BLaER1 (cell line): ENCODE results near the gene MBP.
"Not testable (repeated sequence)": the region's sequence is repeated elsewhere in the genome, so short reads cannot be mapped to it uniquely, and the experiment has no call there.

ENCODE experiments used
- H3K27ac ChIP-seq: shearing (Covaris generic); formaldehyde crosslinking; 2 replicates; pipeline ENCODE4 v1.8.1; 2022
- H3K27me3 ChIP-seq: shearing (Covaris generic); formaldehyde crosslinking; 2 replicates; pipeline ENCODE4 v1.8.1; 2022
- H3K36me3 ChIP-seq: shearing (Covaris generic); formaldehyde crosslinking; 2 replicates; pipeline ENCODE4 v1.8.1; 2022
- H3K4me1 ChIP-seq: shearing (Covaris generic); formaldehyde crosslinking; 2 replicates; pipeline ENCODE4 v1.8.1; 2022
- H3K4me2 ChIP-seq: shearing (Covaris generic); formaldehyde crosslinking; 2 replicates; pipeline ENCODE4 v1.8.1; 2022
- H3K4me3 ChIP-seq: shearing (Covaris generic); formaldehyde crosslinking; 2 replicates; pipeline ENCODE4 v1.8.1; 2022
- H3K9ac ChIP-seq: shearing (Covaris generic); formaldehyde crosslinking; 2 replicates; pipeline ENCODE4 v1.8.1; 2022
- H3K9me3 ChIP-seq: shearing (Covaris generic); formaldehyde crosslinking; 2 replicates; pipeline ENCODE4 v1.8.1; 2022
- H4K20me1 ChIP-seq: shearing (Covaris generic); formaldehyde crosslinking; 2 replicates; pipeline ENCODE4 v1.8.1; 2022
- Cebpa-rat ChIP-seq: shearing (Covaris generic); IDR thresholded peaks from 2 replicates; pipeline ENCODE4 v1.8.1; 2022

Gene MBP

DNA sequence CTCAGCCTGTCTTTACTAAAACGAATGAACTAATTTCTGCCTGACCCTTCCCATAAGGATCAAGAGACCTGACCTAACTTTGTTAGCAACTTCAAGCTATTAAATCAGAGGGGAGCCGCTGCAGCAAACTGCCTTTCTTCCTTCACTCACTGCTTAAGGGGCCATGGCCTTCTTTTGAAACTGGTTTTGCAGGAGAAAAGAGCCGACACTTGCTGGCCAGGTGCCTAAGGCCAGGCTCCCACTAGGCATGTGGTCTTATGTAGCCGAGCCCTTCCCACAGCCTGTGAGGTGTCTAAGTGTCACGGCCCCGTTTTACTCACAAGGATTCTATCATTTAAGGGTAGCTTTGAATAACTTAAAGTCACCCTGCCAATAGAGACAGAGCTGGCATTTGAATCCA, 179.4 kb downstream of the MBP start:
- Histone ChIP-seq H3K27me3 (no peaks in the 10 kb centered on the region), H3K4me3 (no peak overlapping the region), H3K36me3 (peaks cover 82% of the 10 kb centered on the region), H3K4me2 (no peak overlapping the region), H3K4me1 (peaks cover 4% of the 10 kb centered on the region; the same call in 1 of the 2 replicates), H3K9me3 (no peaks in the 10 kb centered on the region), H3K27ac (no peak overlapping the region), H3K9ac (no peak overlapping the region), H4K20me1 (no peaks in the 10 kb centered on the region)
- no peak for TF ChIP-seq Cebpa-rat

DNA sequence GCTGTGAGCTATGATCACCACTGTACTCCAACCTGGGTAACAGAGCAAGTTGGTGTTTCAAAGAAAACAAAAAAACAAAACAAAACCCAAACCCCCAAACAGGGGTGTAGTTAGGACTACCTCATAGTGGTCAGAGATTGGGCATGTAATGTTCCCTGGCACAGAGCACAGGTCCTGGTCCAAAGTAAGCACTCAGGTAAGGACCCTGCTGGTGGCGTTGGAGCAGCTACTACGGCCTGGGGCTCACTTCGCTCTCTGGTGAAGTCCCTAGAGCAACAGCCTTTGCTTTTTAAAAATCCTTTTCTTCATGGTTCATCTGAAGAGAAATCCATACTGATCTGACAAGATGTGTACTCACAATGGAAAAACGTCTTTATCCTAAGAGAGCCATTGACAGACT, 179.8 kb downstream of the MBP start:
- H3K4me3 ChIP-seq: no peak overlapping the region
- no peaks in the 10 kb centered on the region for H3K27me3 ChIP-seq

DNA sequence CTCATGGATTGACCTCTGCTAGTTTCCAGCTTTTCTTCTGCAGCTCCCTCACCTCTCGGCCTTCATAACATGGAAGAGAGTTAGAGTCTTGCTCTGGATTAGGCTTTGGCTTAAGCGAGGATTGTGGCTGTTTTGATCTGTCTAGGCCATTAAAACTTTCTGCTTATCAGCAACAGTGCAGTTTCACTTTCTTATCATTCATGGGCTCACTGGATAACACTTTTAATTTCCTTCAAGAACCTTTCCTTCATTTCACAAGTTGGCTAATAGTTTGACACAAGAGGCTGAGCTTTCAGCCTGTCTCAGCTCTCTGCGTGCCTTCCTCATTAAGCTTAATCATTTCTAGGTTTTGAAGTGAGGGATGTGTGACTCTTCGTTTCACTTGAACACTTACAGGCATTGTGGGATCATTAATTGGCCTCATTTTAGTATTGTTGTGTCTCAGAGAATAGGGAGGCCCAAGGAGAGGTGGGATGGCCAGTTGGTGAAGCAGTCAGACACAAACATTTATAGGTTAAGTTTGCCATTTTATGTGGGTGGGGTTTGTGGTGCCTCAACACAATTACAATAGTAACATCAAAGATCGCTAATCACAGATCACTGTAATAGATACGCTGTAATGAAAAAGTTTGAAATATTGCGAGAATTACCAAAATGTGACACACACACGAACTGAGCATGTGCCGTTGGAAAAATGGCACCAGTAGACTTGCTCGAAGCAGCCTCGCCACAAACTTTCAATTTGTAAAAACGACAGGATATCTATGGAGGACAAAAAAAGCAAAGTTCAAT, 180.9 kb downstream of the MBP start:
- H3K36me3 ChIP-seq: peaks cover 80% of the 10 kb centered on the region
- no peak overlapping the region for H3K9ac ChIP-seq
- no peaks in the 10 kb centered on the region for H4K20me1 ChIP-seq
- peaks cover 4% of the 10 kb centered on the region; the same call in 1 of the 2 replicates for H3K4me1 ChIP-seq
- TF ChIP-seq Cebpa-rat: no peak
- no peak overlapping the region for H3K4me3 ChIP-seq
- no peaks in the 10 kb centered on the region for H3K27me3 ChIP-seq
- no peaks in the 10 kb centered on the region for H3K9me3 ChIP-seq
- H3K27ac ChIP-seq: no peak overlapping the region
- H3K4me2 ChIP-seq: no peak overlapping the region

More for the DNA sequence above, 179.8 kb downstream of the MBP start:
- Histone ChIP-seq H3K27ac (no peak overlapping the region), H3K36me3 (peaks cover 82% of the 10 kb centered on the region), H3K4me1 (peaks cover 4% of the 10 kb centered on the region; the same call in 1 of the 2 replicates), H3K9ac (no peak overlapping the region), H3K4me2 (no peak overlapping the region), H4K20me1 (no peaks in the 10 kb centered on the region), H3K9me3 (no peaks in the 10 kb centered on the region)
- no peak for TF ChIP-seq Cebpa-rat

DNA sequence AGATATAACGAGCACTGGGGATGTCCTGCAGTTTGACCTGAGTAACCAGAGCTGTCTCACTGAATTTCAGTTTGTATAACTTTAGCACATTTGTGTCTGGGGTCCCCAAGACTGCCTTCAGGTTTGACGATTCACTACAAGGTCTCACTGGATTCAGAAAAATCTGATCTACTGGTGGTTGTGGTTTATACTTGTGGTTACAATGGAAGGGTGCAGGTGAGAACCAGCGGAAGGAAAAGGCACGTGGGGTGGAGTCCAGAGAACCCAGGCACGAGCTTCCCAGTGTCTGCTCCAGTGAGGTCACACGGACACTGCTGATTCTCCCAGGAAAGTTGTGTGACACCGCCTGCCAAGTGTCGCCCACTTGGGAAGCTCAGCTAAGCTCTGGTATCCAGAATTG, 184.2 kb downstream of the MBP start:
- Histone ChIP-seq H3K9me3 (peaks cover 12% of the 10 kb centered on the region), H3K4me2 (no peak overlapping the region), H3K36me3 (peaks cover 83% of the 10 kb centered on the region), H3K27me3 (no peaks in the 10 kb centered on the region), H4K20me1 (no peaks in the 10 kb centered on the region), H3K4me1 (no peaks in the 10 kb centered on the region), H3K9ac (no peak overlapping the region), H3K27ac (no peak overlapping the region), H3K4me3 (no peak overlapping the region)
- no peak for TF ChIP-seq Cebpa-rat

DNA sequence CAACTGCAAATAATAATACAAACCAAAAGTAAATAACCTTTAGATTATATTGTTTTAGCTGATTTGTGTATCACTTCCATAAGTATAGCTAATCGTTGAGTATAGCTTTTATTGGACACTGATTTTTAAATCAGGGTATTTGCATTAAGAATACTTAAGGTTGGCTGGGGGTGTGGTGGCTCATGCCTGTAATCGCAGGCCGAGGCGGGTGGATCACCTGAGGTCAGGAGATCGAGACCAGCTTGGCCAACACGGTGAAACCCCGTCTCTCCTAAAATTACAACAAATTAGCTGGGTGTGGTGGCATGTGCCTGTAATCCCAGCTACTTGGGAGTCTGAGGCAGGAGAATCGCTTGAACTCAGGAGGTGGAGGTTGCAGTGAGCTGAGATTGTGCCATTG, 188.2 kb downstream of the MBP start:
- H4K20me1 ChIP-seq, H3K4me3 ChIP-seq, H3K27me3 ChIP-seq, H3K27ac ChIP-seq, H3K4me1 ChIP-seq, H3K4me2 ChIP-seq, H3K9ac ChIP-seq: not testable (repeated sequence)
- peaks cover 65% of the 10 kb centered on the region for H3K36me3 ChIP-seq
- H3K9me3 ChIP-seq: peaks cover 12% of the 10 kb centered on the region

DNA sequence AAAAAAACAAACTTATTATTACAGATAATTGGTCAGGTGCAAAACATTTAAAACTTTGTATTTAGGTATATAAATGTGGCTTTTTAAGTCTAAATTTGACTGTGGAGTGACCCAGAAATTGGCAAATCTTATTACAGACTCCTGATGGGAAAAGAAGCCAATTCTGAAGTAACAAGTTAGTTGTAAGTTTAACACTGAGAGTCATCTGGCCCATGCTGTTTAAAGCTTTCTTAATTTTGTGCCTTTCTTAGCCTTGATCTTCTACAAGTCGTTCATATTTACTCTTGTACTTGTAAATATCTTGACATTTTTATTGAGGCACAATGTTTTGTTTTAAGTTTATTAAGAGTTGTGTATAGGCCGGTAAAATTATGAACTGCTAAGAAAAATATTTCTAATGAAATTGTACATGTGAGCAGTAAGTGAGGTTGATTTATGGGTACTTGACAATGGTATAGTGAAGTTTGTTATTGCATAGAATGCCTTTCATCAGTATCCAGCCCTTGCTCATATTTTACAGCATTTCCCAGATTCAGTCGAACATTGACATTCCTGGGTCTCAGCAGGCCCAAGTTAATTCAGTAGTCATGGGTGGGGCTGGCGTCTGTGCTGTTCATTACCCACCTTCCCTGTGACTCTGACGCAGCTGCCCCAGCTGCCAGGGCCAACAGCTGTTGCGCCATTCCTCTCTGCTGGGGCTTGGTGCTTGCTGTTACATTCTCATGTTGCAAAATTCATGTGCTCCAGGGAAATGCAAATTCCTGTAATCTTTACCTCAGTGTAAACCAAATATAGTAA, 188.8 kb downstream of the MBP start:
- TF ChIP-seq Cebpa-rat: no peak
- H3K36me3 ChIP-seq: peaks cover 68% of the 10 kb centered on the region
- H3K4me3 ChIP-seq: no peak overlapping the region
- H3K4me1 ChIP-seq: no peaks in the 10 kb centered on the region
- H3K27me3 ChIP-seq: no peaks in the 10 kb centered on the region
- H3K4me2 ChIP-seq: no peak overlapping the region
- H3K9ac ChIP-seq: no peak overlapping the region
- H4K20me1 ChIP-seq: no peaks in the 10 kb centered on the region
- peaks cover 12% of the 10 kb centered on the region for H3K9me3 ChIP-seq
- no peak overlapping the region for H3K27ac ChIP-seq

DNA sequence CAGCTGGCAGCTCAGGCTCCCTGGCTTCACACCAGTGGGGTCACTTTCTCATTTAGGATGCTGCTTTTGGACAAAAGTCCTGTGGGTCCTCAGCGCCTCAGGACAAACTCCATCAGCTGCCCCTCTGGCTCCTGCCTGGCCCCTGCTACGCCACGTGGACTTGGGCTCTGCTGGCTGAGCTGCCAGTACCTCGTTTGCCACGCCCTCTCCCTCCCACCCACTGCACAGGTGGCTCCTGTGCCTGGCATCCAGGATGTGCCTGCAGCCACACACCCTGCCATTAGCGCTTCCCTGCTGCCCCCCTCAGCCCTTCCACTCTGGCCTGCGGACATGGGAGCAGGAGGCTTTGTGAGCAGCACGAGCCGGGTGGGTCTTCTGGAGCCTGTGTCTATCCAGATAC, 191.3 kb downstream of the MBP start:
- Histone ChIP-seq H3K9ac (no peak overlapping the region), H3K27me3 (no peaks in the 10 kb centered on the region), H3K4me1 (no peaks in the 10 kb centered on the region), H3K27ac (no peak overlapping the region), H3K9me3 (peaks cover 12% of the 10 kb centered on the region), H3K4me3 (no peak overlapping the region), H3K4me2 (no peak overlapping the region), H3K36me3 (peaks cover 69% of the 10 kb centered on the region), H4K20me1 (no peaks in the 10 kb centered on the region)
- no peak for TF ChIP-seq Cebpa-rat

DNA sequence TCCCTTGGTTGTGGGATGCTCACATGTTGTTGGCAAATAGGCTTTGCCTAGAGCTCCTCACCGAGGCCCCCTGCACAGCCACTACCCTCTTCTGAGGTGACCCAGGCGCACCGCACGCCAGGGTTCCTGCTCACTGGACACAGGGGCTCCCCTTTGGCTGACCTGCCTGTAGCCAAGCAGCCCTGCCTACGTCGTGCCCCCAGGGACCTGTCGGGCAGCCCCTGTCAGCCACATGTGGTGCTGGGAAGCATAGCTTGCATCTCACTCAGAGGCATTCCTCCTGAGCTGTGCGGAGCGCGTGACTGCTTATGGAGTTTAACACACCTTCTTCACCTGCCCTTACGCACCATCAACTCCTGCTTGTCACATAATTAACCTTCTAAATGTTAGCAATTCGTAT, 194.0 kb downstream of the MBP start:
- H4K20me1 ChIP-seq: no peaks in the 10 kb centered on the region
- H3K9ac ChIP-seq: no peak overlapping the region
- H3K9me3 ChIP-seq: no peaks in the 10 kb centered on the region
- no peak overlapping the region for H3K4me2 ChIP-seq
- H3K27me3 ChIP-seq: no peaks in the 10 kb centered on the region
- no peak overlapping the region for H3K27ac ChIP-seq
- H3K36me3 ChIP-seq: peaks cover 63% of the 10 kb centered on the region
- no peak for TF ChIP-seq Cebpa-rat
- H3K4me3 ChIP-seq: no peak overlapping the region
- no peaks in the 10 kb centered on the region for H3K4me1 ChIP-seq

DNA sequence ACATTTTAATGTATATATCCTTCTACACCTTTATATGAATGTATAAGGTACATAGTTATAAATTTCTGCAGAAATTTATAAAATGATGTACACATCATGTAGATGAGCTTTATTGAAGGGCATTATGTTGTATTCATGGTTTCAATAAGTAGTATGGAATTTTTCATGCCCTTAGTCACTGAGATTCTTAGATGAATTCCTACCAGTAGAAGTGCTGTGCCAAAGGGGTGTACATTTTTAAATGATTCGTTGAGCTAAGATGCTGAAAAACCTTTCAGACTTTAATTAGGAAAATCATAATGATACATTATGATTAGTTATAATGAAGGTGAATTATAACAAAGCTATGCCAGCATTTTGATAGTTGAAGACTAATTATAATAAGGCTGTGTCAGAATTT, 195.0 kb downstream of the MBP start:
- H3K9me3 ChIP-seq: no peaks in the 10 kb centered on the region
- peaks cover 70% of the 10 kb centered on the region for H3K36me3 ChIP-seq
- no peak overlapping the region for H3K4me3 ChIP-seq
- H3K4me1 ChIP-seq: no peaks in the 10 kb centered on the region
- TF ChIP-seq Cebpa-rat: no peak
- H3K9ac ChIP-seq: no peak overlapping the region
- no peak overlapping the region for H3K4me2 ChIP-seq
- H3K27me3 ChIP-seq: no peaks in the 10 kb centered on the region
- H4K20me1 ChIP-seq: no peaks in the 10 kb centered on the region
- H3K27ac ChIP-seq: no peak overlapping the region

DNA sequence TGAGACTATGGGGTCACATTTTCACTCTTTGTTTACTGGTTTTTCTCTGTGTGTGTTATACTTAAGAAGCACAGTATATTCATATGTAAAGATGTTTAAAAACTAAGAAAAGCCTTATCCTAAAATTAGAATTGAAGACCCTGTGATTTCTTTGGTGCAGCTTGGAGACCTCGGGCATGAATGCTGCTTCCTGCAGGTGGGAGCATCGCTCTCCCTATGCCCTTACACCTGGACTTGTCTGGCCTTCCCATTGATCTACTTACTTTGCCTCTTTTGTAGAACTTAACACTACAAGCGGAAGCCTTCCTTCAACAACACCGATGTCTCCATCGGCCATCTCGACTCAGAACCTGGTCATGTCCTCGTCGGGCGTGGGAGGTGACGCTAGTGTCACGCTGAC, 195.7 kb downstream of the MBP start:
- Histone ChIP-seq H3K36me3 (peaks cover 77% of the 10 kb centered on the region), H3K27ac (no peak overlapping the region)
- TF ChIP-seq Cebpa-rat: no peak

More for the DNA sequence above, 195.7 kb downstream of the MBP start:
- H3K9ac ChIP-seq: no peak overlapping the region
- no peaks in the 10 kb centered on the region for H3K27me3 ChIP-seq
- H3K4me2 ChIP-seq: no peak overlapping the region
- no peak overlapping the region for H3K4me3 ChIP-seq
- H3K4me1 ChIP-seq: no peaks in the 10 kb centered on the region
- no peaks in the 10 kb centered on the region for H3K9me3 ChIP-seq
- H4K20me1 ChIP-seq: no peaks in the 10 kb centered on the region
